Transverse colon (tissue), 3 donors: ENCODE measurements around the gene RNF207.

ENCODE experiments used
- CTCF ChIP-seq, 5 experiments: fragments of 200-600 bp in 3 of 5; fragments of 450-650 bp in 2 of 5; sonication (generic) in 3 of 5; IDR thresholded peaks; 1 replicate in 2 of 5; 2 replicates in 3 of 5; pipeline ENCODE4 v1.5.1; 2016 to 2017; ENCODE audit warnings: antibody characterized with exemption in 5 of 5, inconsistent platforms in 3 of 5, mild to moderate bottlenecking in 2 of 5, moderate library complexity in 1 of 5
- POLR2A ChIP-seq: fragments of 450-650 bp; IDR thresholded peaks from one replicate; pipeline ENCODE4 v1.6.1; 2016; ENCODE audit warnings: antibody characterized with exemption, mild to moderate bottlenecking, moderate library complexity

DNA sequence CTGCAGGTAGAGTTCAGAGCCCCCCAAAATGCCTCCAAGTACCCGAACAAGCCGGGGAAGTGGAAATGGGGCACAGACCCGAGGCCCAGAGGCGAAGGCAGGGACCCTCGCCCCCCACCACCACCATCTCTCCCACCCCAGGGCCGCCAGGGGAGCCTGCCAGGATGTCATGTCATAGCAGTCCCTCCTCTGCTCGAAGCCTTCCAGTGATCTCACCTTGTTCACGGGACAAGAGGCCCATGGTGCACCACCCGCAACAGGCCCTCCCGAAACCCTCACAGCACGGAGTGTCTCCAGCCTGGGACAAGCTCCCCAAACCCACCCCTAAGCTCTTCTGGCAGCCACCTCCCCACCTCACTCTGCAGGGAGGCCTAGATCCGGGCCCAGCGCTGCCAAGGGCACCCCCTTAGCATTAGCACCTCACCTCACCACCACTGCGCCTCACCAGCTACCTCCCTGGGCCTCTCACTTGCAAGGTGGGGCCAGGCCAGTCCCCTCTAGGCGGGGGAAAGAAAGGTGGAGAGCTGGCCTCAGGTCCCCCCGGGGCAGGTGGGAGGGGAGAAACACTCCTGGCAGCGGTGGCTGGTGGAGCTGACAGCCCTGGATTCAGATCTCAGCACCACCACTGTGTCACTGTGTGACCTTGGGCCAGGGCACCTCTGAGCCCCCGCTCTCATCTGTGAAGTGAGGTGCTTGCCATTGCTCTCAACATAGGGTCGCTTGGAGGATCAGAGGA lies 39.1 kb upstream of the RNF207 start:
- TF ChIP-seq CTCF (IDR thresholded peaks at IDR 0.05) (no peak), POLR2A (no peak)
